HepG2 (cell line): ENCODE measurements around the gene ASPHD1. TPM values are rescaled to one million over a fixed set of nuclear protein-coding genes. Genes with fewer than 3 reads are reported as not detected.

Experiments
- HDAC6 ChIP-seq: fragments of 200-600 bp; sonication (generic); IDR thresholded peaks from 2 replicates; pipeline ENCODE4 v1.7.0; 2017; ENCODE audit warnings: mild to moderate bottlenecking, antibody characterized with exemption, low read length, low read depth
- KMT2A ChIP-seq: sonication (generic); formaldehyde crosslinking; IDR thresholded peaks from 2 replicates; pipeline ENCODE4 v1.4.0; 2020; ENCODE audit warnings: missing genetic modification reagents
- MIER2 ChIP-seq: IDR thresholded peaks from 2 replicates; pipeline ENCODE4 v1.6.1; 2016; ENCODE audit warnings: missing biosample characterization, missing genetic modification reagents
- SMC3 ChIP-seq: IDR thresholded peaks from 2 replicates; pipeline ENCODE4 v1.6.1; 2011; ENCODE audit warnings: low read length, improper control_type of control experiment
- WIZ ChIP-seq: sonication (generic); formaldehyde crosslinking; IDR thresholded peaks from 2 replicates; pipeline ENCODE4 v1.5.1; 2020; ENCODE audit warnings: mild to moderate bottlenecking, missing genetic modification reagents
- ZC3H13 ChIP-seq: sonication (generic); formaldehyde crosslinking; IDR thresholded peaks from 2 replicates; pipeline ENCODE4 v1.8.1; 2023; ENCODE audit warnings: mild to moderate bottlenecking, missing genetic modification reagents, moderate library complexity
- ZNF225 ChIP-seq: sonication (generic); formaldehyde crosslinking; IDR thresholded peaks from 2 replicates; pipeline ENCODE4 v1.4.0; 2020; ENCODE audit warnings: mild to moderate bottlenecking, missing genetic modification reagents
- ZNF253 ChIP-seq: sonication (generic); formaldehyde crosslinking; IDR thresholded peaks from 2 replicates; pipeline ENCODE4 v1.8.0; 2022; ENCODE audit warnings: mild to moderate bottlenecking, missing genetic modification reagents, borderline replicate concordance
- ZNF3 ChIP-seq: IDR thresholded peaks from 2 replicates; pipeline ENCODE4 v1.7.0; 2017; ENCODE audit warnings: inconsistent platforms
- ZNF451 ChIP-seq: sonication (generic); formaldehyde crosslinking; IDR thresholded peaks from 2 replicates; pipeline ENCODE4 v1.5.0; 2020; ENCODE audit warnings: mild to moderate bottlenecking, missing genetic modification reagents
- ZNF563 ChIP-seq: sonication (generic); formaldehyde crosslinking; IDR thresholded peaks from 2 replicates; pipeline ENCODE4 v1.8.0; 2022; ENCODE audit warnings: mild to moderate bottlenecking, moderate library complexity, missing genetic modification reagents
- ZNF607 ChIP-seq: sonication (generic); formaldehyde crosslinking; IDR thresholded peaks from 2 replicates; pipeline ENCODE4 v1.5.1; 2020; ENCODE audit warnings: missing genetic modification reagents, mild to moderate bottlenecking, borderline replicate concordance
- ZNF768 ChIP-seq: sonication (generic); formaldehyde crosslinking; IDR thresholded peaks from 2 replicates; pipeline ENCODE4 v1.4.0; 2020; ENCODE audit warnings: missing genetic modification reagents
- polyA plus RNA-seq, 8 experiments: library from polyadenylated mRNA; depleted of rRNA in 3 of 8; stranded (reverse) in 7 of 8; unstranded in 1 of 8; fragments of >200 nt; fragmentation: Illumina TruSeq in 4 of 8; extraction: Trizol in 4 of 8; gene quantifications; 2 replicates each; pipeline versions ENCODE4 v1.2.1 to v1.2.3, GENCODE V29; 2011 to 2016; ENCODE audit warnings: low read depth in 4 of 8, missing spikeins in 1 of 8, mixed read lengths in 1 of 8; ENCODE audit not compliant: insufficient read depth in 1 of 8
- total RNA-seq, 5 experiments: library from RNA; depleted of rRNA; stranded (reverse); fragments of >200 nt; fragmentation: Illumina TruSeq; extraction: Trizol; gene quantifications; 2 replicates each; pipeline ENCODE4 v1.2.3, GENCODE V29; 2016; ENCODE audit warnings: low read depth in 1 of 5
- TF ChIP-seq, protein P1 (sequence below): sonication (generic); formaldehyde crosslinking; IDR thresholded peaks from 2 replicates; pipeline ENCODE4 v1.5.1; 2020; ENCODE audit warnings: missing genetic modification reagents, mild to moderate bottlenecking, borderline replicate concordance
- TF ChIP-seq, protein P2 (sequence below): sonication (generic); formaldehyde crosslinking; IDR thresholded peaks from 2 replicates; pipeline ENCODE4 v1.8.0; 2022; ENCODE audit warnings: missing genetic modification reagents, low read depth, mild to moderate bottlenecking, borderline replicate concordance
- TF ChIP-seq, protein P3 (sequence below): IDR thresholded peaks from 2 replicates; pipeline ENCODE4 v1.6.1; 2016; ENCODE audit warnings: mild to moderate bottlenecking
- TF ChIP-seq, protein P4 (sequence below): sonication (generic); formaldehyde crosslinking; IDR thresholded peaks from 2 replicates; pipeline ENCODE4 v1.9.0; 2021; ENCODE audit warnings: missing genetic modification reagents, mild to moderate bottlenecking, borderline replicate concordance
- TF ChIP-seq, protein P5 (sequence below): sonication (generic); formaldehyde crosslinking; IDR thresholded peaks from 2 replicates; pipeline ENCODE4 v1.8.0; 2022; ENCODE audit warnings: mild to moderate bottlenecking, missing genetic modification reagents
- TF ChIP-seq, protein P6 (sequence below): sonication (generic); formaldehyde crosslinking; IDR thresholded peaks from 2 replicates; pipeline ENCODE4 v1.9.0; 2021; ENCODE audit warnings: missing genetic modification reagents, mild to moderate bottlenecking, borderline replicate concordance

The ASPHD1 gene
- total and polyA plus RNA-seq, 2 of the 13 experiments (the other 11 are each of a cell fraction or from before 2014, with no cell fraction given): 13.1 to 19.7 TPM

DNA sequence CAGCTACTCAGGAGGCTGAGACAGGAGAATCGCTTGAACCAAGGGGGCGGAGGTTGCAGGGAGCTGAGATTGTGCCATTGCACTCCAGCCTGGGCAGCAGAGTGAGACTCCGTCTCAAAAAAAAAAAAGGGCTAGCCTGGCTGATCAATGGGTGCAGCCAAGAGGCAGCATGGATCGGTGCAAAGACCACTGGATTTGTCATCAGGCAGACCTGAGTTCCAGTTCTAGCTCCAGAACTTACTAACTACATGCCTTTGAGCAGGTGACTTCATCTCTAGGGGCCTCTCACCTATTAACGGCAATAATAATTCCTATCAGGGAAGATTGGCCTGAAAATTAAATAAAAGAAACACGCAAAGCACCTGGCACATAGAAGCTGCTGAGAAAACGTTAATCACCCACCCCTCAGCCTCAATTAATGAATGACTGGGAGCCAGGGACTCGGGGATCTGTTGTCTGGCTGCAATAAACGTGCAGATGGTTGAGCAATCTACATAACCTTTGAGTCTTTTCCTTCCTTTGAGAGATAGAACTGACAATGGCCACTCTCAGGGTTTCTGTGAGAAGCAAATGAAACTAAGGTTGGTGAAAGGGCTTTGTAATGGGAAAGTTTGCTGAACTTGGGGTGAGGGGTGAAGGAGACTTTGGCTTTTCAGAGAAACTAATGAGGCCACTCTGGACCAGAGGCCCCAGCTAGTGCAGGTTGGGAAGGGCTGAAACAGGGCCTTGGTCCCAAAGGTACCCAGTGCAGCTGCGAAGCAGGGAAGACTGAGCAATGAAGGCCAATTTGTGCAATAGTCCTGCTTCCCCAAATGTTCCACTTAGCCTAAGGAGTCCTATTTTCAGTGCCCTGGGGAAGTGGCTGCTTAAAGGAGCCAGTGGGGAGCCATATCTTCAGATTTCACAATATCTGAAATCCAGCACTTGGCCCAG, 8.5 kb upstream of the ASPHD1 start (continued):
- TF ChIP-seq, protein P1, sequence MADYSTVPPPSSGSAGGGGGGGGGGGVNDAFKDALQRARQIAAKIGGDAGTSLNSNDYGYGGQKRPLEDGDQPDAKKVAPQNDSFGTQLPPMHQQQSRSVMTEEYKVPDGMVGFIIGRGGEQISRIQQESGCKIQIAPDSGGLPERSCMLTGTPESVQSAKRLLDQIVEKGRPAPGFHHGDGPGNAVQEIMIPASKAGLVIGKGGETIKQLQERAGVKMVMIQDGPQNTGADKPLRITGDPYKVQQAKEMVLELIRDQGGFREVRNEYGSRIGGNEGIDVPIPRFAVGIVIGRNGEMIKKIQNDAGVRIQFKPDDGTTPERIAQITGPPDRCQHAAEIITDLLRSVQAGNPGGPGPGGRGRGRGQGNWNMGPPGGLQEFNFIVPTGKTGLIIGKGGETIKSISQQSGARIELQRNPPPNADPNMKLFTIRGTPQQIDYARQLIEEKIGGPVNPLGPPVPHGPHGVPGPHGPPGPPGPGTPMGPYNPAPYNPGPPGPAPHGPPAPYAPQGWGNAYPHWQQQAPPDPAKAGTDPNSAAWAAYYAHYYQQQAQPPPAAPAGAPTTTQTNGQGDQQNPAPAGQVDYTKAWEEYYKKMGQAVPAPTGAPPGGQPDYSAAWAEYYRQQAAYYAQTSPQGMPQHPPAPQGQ: no peak
- TF ChIP-seq ZNF563 (CRISPR knock-in tag): no peak
- TF ChIP-seq ZNF253 (CRISPR knock-in tag): no peak
- peak; percentile 89 for TF ChIP-seq MIER2
- no peak for TF ChIP-seq HDAC6
- TF ChIP-seq KMT2A (CRISPR knock-in tag): no peak
- TF ChIP-seq ZC3H13: no peak
- TF ChIP-seq, protein P2, sequence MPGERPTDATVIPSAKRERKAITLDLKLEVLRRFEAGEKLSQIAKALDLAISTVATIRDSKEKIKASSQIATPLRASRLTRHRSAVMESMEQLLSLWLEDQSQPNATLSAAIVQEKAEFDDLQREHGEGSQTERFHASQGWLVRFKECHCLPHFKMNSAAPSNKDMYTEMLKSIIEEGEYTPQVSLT (CRISPR knock-in tag): no peak
- TF ChIP-seq, protein P3, sequence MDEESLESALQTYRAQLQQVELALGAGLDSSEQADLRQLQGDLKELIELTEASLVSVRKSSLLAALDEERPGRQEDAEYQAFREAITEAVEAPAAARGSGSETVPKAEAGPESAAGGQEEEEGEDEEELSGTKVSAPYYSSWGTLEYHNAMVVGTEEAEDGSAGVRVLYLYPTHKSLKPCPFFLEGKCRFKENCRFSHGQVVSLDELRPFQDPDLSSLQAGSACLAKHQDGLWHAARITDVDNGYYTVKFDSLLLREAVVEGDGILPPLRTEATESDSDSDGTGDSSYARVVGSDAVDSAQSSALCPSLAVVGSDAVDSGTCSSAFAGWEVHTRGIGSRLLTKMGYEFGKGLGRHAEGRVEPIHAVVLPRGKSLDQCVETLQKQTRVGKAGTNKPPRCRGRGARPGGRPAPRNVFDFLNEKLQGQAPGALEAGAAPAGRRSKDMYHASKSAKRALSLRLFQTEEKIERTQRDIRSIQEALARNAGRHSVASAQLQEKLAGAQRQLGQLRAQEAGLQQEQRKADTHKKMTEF (CRISPR knock-in tag): 0 out of 2 replicates have a peak, but pooled peaks have one; percentile 47
- TF ChIP-seq ZNF607 (CRISPR knock-in tag): no peak
- no peak for TF ChIP-seq ZNF768 (CRISPR knock-in tag)
- TF ChIP-seq ZNF3 (CRISPR knock-in tag): no peak
- TF ChIP-seq, protein P4, sequence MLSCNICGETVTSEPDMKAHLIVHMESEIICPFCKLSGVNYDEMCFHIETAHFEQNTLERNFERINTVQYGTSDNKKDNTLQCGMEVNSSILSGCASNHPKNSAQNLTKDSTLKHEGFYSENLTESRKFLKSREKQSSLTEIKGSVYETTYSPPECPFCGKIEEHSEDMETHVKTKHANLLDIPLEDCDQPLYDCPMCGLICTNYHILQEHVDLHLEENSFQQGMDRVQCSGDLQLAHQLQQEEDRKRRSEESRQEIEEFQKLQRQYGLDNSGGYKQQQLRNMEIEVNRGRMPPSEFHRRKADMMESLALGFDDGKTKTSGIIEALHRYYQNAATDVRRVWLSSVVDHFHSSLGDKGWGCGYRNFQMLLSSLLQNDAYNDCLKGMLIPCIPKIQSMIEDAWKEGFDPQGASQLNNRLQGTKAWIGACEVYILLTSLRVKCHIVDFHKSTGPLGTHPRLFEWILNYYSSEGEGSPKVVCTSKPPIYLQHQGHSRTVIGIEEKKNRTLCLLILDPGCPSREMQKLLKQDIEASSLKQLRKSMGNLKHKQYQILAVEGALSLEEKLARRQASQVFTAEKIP: no peak
- TF ChIP-seq ZNF225: no peak
- TF ChIP-seq ZNF451 (CRISPR knock-in tag): 0 out of 2 replicates have a peak, but pooled peaks have one; percentile 69
- TF ChIP-seq, protein P5, sequence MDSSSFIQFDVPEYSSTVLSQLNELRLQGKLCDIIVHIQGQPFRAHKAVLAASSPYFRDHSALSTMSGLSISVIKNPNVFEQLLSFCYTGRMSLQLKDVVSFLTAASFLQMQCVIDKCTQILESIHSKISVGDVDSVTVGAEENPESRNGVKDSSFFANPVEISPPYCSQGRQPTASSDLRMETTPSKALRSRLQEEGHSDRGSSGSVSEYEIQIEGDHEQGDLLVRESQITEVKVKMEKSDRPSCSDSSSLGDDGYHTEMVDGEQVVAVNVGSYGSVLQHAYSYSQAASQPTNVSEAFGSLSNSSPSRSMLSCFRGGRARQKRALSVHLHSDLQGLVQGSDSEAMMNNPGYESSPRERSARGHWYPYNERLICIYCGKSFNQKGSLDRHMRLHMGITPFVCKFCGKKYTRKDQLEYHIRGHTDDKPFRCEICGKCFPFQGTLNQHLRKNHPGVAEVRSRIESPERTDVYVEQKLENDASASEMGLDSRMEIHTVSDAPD (CRISPR knock-in tag): 0 out of 2 replicates have a peak, but pooled peaks have one; percentile 19
- TF ChIP-seq SMC3: no peak; the same call in 1 of the 2 replicates
- TF ChIP-seq WIZ (CRISPR knock-in tag): peak; percentile 84; the same call in 1 of the 2 replicates
- TF ChIP-seq, protein P6, sequence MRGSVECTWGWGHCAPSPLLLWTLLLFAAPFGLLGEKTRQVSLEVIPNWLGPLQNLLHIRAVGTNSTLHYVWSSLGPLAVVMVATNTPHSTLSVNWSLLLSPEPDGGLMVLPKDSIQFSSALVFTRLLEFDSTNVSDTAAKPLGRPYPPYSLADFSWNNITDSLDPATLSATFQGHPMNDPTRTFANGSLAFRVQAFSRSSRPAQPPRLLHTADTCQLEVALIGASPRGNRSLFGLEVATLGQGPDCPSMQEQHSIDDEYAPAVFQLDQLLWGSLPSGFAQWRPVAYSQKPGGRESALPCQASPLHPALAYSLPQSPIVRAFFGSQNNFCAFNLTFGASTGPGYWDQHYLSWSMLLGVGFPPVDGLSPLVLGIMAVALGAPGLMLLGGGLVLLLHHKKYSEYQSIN (CRISPR knock-in tag): no peak
